GM06990 (cell line): ENCODE results near the gene PHF11.

Source experiments
- DNase-seq: peaks from one replicate; pipeline ENCODE4 v3.0.0-alpha.2; 2011; ENCODE audit not compliant: insufficient read length; ENCODE audit errors: extremely low read depth
- H3K27me3 ChIP-seq: replicated peaks from 2 replicates; pipeline ENCODE4 v1.6.0; 2011; ENCODE audit warnings: low read length; ENCODE audit not compliant: control insufficient read depth, insufficient read depth
- H3K36me3 ChIP-seq: 2 replicates; pipeline ENCODE4 v1.5.1; 2011; ENCODE audit warnings: low read length; ENCODE audit not compliant: control insufficient read depth, insufficient read depth
- H3K4me3 ChIP-seq: replicated peaks from 2 replicates; pipeline ENCODE4 v1.5.1; 2011; ENCODE audit warnings: low read depth, mild to moderate bottlenecking, control low read depth, low read length
- TF ChIP-seq, protein P1 (sequence below): IDR thresholded peaks from 2 replicates; pipeline ENCODE4 v1.5.1; 2011; ENCODE audit warnings: low read length, control low read depth, mild to moderate bottlenecking, inconsistent platforms; ENCODE audit not compliant: insufficient read depth, poor library complexity, severe bottlenecking

PHF11 gene

DNA sequence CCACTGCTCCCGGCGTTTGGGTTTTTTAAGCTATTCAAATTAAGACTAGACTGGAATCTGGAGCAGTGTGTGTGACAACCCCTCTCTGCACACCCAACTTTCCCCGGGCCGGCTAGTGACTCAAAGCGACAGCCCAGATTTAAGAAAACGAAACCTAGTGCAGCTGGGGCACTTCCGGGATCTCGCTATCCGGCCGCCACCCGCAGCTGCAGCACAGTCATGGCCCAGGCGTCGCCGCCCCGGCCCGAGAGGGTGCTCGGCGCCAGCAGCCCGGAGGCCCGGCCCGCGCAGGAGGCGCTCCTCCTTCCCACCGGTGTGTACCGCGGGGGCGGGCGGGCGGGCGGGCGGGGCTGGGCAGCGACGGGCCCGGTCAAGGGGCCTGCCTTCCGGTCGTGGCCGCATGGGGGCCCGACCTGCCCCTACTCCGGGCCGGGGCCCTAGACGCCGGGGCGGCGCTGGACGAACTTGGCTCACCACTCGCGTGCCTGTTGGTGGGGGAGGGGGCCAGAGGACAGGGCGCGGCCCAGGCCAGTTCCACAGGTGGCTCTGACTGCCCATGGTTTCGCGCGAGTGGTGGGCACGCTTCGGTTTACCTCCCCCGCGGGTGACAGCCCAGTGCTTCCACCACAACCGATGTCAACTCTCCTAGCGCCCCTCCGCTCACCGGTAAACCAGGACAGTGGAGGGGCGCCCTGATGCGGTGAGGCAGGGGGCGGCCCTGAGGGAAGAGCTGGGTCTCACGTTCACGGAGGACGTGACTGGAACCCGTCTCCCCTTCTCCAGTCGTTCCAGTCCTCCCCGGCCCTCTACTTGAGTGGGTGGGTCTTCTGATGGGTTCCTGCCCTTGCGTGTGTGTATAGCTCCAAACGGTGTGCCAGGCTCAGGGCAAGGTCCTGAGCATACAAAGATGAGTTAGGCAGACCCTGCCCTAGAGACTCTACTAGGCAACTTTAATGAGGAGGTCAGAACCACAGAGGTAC is at the start of gene PHF11:
Gene PHF11 (plus strand): TSS at position 171 of the 980 bp plus-strand sequence. CDS start 49 bp downstream, at position 220.
- TF ChIP-seq, protein P1, sequence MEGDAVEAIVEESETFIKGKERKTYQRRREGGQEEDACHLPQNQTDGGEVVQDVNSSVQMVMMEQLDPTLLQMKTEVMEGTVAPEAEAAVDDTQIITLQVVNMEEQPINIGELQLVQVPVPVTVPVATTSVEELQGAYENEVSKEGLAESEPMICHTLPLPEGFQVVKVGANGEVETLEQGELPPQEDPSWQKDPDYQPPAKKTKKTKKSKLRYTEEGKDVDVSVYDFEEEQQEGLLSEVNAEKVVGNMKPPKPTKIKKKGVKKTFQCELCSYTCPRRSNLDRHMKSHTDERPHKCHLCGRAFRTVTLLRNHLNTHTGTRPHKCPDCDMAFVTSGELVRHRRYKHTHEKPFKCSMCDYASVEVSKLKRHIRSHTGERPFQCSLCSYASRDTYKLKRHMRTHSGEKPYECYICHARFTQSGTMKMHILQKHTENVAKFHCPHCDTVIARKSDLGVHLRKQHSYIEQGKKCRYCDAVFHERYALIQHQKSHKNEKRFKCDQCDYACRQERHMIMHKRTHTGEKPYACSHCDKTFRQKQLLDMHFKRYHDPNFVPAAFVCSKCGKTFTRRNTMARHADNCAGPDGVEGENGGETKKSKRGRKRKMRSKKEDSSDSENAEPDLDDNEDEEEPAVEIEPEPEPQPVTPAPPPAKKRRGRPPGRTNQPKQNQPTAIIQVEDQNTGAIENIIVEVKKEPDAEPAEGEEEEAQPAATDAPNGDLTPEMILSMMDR, result peak; percentile 5
- Histone ChIP-seq H3K27me3 (no peaks in the 10 kb centered on the region), H3K36me3 (peaks cover 2% of the 10 kb centered on the region), H3K4me3 (peak within 1 kb of the TSS; percentile 87)
- peak; percentile 90 for DNase-seq

DNA sequence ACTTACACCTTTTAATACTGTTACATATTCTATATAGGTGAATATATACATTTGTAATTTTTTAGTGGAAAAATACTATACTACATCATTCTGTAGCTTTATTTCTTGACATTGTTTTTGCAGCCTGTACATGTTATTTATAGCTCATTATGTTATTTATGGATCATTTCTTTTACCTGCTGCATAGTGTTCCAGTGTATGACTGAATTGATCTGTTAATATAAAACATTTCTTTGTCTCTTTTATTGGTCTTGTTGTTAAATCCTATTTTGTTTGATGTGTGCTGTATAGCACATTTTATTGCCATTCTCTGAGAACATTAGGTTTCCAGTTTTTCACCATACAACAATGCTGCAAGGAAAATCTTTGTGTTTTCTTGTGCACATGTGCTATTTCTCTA is 49.3 kb upstream of the PHF11 start:
- TF ChIP-seq, protein P1, result no peak
- H3K4me3 ChIP-seq, result no peak overlapping the region

DNA sequence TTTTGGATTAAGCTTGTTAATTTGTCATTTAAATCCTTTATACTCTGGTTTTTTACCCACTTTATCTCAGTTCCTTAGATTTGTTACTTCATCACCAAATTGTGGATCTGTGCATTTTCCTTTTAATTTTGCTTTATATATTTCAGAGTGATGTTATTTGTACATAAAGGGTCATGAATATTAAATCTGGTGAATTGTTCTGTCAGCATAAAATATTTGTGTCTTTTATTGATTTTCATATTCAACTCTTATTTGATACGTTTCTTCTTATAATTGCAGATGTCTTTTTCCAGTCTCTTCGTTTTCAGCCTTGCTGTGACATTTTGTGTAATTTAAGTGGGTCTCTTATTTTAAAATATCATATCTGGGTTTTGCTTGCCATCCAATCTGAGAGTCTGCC is 47.0 kb upstream of the PHF11 start:
- TF ChIP-seq, protein P1, result no peak
- no peaks in the 10 kb centered on the region for H3K36me3 ChIP-seq
- no peaks in the 10 kb centered on the region for H3K27me3 ChIP-seq
- no peak overlapping the region for H3K4me3 ChIP-seq
- DNase-seq, result no peak

More for the DNA sequence above, 49.3 kb upstream of the PHF11 start:
- Histone ChIP-seq H3K27me3 (no peaks in the 10 kb centered on the region), H3K36me3 (no peaks in the 10 kb centered on the region)
- no peak for DNase-seq

DNA sequence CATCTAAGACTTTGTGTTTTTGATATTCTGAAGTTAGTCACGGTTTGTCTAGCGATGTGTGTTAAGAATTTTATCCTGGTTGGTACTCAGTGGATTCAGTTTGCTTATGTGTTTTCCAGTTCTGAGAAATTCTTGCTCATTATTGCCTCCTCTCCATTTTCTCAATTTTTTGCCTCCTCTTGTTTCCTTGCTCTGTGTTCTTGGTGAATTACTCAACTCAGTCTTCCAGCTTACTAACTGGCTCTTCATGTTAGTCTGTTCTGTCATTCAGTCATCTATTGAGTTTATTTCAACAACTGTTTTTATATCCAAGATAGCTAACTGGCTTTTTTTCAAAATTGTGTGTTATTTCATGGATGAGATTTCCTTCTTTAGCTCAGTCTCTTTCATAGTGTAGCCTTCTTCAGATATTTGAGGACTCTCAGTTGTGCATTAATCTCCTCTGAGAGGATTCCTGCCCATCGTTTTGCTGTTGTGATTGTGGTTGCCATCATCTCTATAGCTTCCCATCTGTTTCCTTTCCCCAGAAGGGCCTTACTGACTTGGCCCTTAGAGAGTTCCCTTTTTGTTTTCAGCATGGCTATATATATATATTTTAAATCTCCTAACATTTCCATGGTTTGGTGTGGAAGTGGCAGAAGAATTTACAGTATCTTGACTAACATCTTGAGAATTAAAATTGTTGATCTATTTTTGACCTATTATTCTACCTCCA is 45.5 kb upstream of the PHF11 start:
- Histone ChIP-seq H3K4me3 (no peak overlapping the region), H3K27me3 (no peaks in the 10 kb centered on the region), H3K36me3 (no peaks in the 10 kb centered on the region)
- TF ChIP-seq, protein P1, result no peak
- DNase-seq, result no peak

DNA sequence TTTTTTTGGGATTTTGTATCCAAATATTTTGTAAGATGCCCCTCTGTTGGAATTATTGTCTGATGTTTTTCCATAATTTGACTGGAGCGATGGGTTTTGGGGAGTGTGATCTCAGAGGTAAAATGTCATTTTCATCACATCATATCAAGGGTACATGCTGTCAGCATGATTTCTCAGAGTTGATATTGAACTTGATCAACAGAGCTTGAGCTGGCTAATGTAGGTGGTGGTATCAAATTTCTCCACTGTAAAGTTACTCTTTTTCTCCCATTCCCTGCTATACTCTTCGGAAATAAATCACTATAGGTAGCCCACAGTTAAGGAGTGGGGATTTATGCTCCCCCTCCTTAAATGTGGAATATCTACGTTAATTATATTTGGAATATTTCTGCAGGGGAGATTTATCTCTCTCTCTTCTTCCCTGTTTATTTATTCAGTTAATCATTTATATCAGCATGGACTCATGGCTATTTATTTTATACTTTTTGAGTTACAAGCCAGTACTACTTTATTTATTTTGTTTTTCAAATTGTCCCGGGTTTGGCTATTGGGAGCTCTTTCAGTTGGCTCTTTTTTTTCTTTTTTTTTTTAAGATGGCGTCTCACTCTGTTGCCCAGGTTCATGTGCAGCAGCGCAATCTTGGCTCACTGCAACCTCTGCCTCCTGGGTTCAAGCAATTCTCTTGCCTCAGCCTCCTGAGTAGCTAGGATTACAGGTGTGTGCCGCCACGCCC is 42.9 kb upstream of the PHF11 start:
- DNase-seq, result no peak
- Histone ChIP-seq H3K36me3 (no peaks in the 10 kb centered on the region), H3K27me3 (no peaks in the 10 kb centered on the region), H3K4me3 (no peak overlapping the region)
- TF ChIP-seq, protein P1, result no peak
